ENCODE data around the gene TEKT1.
A peak's percentile ranks its signal among the peaks of the same experiment; 100 is the strongest.
"Not testable (repeated sequence)": the region's sequence is repeated elsewhere in the genome, so short reads cannot be mapped to it uniquely, and the experiment has no call there.

TEKT1 gene

DNA sequence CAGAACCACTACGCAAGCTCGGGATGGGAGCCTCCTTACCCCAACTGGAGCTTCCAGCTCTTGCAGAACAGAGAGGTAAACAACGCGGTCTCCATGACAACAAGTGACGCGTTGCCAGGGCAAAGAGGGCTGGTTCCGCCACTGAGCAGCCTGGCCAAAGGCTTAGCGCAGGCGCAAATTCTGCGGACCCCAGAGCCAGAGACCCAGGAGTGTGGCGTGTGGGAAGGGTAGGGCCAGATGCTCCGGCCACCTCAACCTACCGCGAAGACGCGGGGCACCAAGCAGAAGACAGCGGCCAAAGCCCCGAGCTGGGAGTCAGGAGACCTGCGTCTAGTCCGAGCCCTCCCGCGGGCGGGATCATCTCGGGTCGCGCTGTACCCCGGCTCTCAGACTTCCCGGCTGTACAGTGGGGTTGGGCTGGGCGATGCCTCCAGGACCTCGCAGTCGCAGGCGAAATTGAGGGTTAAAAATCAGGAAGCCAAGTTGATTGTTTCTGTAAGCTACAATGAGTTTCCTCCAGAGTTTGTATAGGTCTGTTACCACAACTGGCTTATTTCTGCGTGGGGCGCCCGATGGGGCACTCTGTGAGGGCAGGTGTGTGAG, at the start of gene TEKT1:
TEKT1 (minus strand) TSS at position 69 of the 603 bp plus-strand sequence. CDS start 1,353 bp downstream, outside the sequence.
- DNase-seq, result peak; percentile 62

DNA sequence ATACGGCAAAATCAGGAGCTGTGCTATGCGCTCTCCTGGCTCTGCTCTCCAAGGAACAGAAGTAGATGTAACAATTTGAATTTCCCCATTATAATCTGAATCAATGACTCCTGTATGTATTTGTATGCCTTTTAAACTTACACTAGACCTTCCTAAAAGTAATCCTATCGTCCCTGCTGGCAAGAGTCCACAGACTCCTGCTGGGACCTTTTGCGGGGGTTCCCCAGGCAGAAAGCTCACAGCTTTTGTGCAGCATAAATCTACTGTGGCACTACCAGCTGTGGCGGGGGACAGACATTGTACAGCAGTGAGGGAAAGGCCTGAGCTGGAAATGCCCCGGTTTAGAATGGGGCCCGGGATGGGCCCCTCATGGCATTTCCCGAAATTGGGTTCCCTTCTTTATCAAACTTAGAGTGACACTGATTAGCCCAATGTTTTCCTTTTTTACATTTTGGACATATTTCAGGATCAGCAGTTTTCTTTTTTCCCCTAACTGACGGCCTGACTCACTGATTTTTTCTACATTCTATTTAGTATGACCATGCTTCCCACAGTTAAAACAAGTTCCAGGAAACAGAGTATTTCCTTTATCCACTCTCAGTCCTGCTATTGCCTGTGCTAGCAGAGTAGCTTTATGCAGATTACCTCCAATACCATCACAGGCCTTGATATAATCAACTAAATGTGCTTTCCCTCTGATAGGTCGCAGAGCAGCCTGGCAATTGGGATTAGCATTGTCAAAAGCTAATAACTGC, 47.9 kb upstream of the TEKT1 start:
- DNase-seq, result not testable (repeated sequence)

DNA sequence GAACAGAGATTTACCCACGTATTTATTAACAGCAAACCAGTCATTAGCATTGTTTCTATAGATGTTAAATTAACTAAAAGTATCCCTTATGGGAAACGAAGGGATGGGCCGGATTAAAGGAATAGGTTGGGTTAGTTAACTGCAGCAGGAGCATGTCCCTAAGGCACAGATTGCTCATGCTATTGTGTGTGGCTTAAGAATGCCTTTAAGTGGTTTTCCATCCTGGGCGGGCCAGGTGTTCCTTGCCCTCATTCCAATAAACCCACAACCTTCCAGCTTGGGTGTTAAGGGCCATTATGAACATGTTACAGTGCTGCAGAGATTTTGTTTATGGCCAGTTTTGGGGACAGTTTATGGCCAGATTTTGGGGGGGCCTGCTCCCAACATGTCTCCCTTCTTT, 43.7 kb upstream of the TEKT1 start:
- DNase-seq, result not testable (repeated sequence)

- no peak for DNase-seq
These were observed 41.4 kb upstream of the TEKT1 start for GRCh38 chr17:6872936-6873335.

- DNase-seq, result no peak
These were observed 39.3 kb upstream of the TEKT1 start for GRCh38 chr17:6870841-6871240.

- no peak for DNase-seq
These were observed 37.1 kb upstream of the TEKT1 start for GRCh38 chr17:6868582-6868981.

DNA sequence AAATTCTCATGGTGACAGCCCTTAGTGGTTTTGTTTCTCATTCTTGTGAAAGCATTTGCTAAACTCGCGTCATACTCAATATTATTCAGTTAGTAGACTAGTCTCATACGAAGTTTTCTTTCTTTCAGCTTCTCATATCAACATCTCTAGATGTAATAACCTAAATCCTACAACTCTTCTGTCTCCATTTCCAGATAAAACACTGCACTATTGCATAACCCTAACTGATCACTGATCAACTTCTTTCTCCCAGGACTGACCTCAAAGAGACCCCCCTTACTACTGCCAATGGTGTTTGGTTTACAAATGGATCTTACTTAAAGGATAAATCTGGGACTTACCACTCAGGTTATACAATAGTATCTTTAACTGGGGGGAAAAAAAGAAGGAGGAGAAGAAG, 36.3 kb upstream of the TEKT1 start:
- DNase-seq, result no peak

DNA sequence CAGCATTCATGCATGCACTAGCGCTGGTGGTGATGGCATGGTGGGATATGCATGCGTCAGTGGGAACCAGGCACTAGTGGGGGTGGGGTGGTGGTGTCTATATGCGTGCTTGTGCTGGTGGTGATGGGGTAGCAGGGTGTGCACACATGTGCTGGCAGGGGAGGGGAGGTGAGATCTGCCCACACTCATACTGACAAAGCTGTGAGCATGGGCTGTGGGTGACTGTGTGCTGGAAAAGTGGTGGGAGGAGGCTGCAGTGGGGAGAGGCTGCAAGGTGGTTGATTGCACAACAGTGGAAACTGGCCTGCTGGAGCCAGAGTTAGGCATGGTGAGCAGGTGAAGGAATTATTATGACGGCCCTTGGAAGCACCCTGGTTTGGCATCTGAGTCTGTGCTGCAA, 31.3 kb upstream of the TEKT1 start:
- DNase-seq, result no peak

DNA sequence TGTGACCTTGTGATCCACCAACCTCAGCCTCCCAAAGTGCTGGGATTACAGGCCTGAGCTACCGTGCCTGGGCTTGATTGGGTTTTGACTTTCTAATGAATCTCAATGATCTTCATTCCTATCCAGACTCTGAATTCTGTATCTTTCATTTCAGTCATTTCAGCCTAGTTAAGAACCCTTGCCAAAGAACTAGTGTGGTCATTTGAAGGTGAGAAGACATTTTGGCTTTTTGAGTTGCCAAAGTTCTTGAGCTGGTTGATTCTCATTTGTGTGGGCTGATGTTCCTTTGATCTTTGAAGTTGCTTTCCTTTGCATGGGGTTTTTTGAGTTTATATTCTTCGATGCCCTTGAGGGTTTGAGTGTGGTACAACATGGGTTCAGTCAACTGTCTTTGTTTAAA, 30.6 kb upstream of the TEKT1 start:
- DNase-seq, result no peak

GRCh38 chr17:6857904-6858303, 26.4 kb upstream of the TEKT1 start:
- DNase-seq, result no peak

- no peak for DNase-seq
These were observed 25.8 kb upstream of the TEKT1 start for GRCh38 chr17:6857336-6857735.

DNA sequence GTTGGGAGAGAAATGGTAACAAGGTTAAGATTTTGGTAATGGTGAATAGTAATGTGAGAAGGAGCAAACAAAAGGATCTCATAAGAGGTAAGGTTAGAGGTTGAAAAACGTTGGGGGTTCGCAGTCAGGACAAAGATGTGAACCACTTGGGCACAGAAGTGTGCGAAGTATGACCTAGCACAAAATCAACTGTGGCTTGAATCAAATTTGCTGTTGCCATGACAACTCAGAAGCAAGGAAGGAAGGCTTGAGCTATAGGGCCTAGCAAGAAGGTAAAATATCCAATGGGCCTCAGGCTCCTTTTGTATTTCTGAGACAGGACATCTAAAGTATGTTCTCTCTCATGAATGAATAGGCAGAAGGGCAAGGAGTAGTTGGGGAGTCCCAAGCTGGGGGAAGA, 24.5 kb upstream of the TEKT1 start:
- no peak for DNase-seq

- DNase-seq, result peak; percentile 37
These were observed 22.4 kb upstream of the TEKT1 start for GRCh38 chr17:6853764-6854442.

DNA sequence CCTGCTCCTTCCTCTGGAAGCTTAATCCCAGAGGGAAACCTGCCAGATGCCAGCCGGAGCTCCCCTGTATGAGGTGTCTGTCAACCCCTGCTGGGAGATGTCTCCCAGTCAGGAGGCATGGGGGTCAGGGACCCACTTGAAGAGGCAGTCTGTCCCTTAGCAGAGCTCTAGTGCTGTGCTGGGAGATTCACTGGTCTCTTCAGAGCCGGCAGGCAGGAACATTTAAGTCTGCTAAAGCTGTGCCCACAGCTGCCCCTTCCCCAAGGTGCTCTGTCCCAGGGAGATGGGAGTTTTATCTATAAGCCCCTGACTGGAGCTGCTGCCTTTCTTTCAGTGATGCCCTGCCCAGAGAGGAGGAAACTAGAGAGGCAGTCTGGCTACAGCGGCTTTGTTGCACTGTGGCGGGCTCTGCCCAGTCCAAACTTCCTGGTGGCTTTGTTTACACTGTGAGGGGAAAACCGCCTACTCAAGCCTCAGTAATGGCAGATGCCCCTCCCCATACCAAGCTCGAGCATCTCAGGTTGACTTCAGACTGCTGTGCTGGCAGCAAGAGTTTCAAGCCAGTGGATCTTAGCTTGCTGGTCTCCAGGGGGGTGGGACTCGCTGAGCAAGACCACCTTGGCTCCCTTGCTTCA, 17.1 kb upstream of the TEKT1 start:
- DNase-seq, result not testable (repeated sequence)

DNA sequence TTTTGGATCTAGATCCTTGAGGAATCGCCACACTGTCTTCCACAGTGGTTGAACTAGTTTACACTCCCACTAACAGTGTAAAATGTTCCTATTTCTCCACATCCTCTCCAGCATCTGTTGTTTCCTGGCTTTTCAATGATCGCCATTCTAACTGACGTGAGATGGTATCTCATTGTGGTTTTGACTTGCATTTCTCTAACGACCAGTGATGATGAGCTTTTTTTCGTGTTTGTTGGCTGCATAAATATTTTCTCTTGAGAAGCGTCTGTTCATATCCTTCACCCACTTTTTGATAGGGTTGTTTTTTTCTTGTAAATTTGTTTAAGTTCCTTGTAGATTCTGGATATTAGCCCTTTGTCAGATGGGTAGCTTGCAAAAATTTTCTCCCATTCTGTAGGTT, 14.6 kb upstream of the TEKT1 start:
- DNase-seq, result not testable (repeated sequence)

- not testable (repeated sequence) for DNase-seq
These were observed 12.9 kb upstream of the TEKT1 start for GRCh38 chr17:6844406-6844805.

DNA sequence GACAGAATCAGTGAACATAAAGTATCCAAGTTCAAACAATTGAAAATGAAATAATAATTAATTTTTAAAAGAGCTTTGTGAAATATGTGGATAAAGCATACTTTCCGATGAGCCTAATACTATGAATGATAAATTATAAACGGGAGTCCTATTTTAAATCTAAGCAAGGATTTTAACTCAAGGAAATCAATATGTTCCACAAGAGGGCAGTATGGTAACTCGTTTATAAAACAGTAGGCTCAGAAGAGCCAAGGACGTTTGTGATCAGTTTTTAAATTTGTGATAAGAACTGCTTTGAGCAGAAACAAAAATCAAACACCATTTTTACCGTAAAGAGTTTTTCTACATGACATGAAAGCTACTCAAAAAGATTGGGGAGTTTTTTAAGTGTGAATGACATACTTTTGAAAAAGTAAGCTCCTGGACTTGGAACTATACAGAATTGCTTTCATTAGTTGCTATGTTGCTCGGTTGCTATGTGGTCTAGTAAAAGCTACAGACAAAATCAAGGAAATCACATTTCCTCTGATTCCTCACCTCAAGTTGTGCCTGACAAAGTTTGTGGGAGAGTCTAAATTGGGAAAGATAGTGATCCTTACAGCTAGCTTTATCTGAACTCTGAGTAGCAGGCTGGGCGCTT, 11.8 kb upstream of the TEKT1 start:
- peak; percentile 49 for DNase-seq

GRCh38 chr17:6841769-6842168, 10.2 kb upstream of the TEKT1 start:
- DNase-seq, result not testable (repeated sequence)

- no peak for DNase-seq
These were observed 1.0 kb downstream of the TEKT1 start for GRCh38 chr17:6830383-6830986.

DNA sequence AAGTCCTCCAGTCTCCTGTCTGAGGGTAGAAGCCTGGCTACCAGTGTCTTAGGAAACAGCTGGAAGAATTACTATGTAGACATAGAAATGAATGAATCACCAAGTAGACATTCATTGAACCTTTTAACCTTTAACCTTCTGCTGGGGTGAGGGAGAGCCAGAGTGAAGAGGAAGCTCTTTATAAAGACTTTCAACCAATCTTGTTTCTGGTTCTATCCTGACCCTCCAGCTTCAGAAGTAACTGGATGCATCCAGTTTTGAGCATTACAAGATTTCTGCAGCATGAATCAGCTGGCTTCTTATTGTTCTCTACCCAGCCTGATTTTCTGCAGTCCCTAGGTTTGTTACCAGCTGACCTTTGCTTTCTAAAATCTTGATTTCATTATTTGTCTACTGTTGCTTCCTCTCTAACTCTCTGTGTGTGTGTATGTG, 8.5 kb downstream of the TEKT1 start:
- no peak for DNase-seq

GRCh38 chr17:6818938-6819337, 12.6 kb downstream of the TEKT1 start:
- no peak for DNase-seq

DNA sequence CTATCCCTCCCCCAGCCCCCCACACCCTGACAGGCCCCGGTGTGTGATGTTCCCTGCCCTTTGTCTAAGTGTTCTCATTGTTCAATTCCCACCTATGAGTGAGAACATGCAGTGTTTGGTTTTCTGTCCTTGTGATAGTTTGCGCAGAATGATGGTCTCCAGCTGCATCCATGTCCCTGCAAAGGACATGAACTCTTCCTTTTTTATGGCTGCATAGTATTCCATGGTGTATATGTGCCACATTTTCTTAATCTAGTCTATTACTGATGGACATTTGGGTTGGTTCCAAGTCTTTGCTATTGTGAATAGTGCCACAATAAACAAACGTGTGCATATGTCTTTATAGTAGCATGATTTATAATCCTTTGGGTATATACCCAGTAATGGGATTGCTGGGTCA, 15.2 kb downstream of the TEKT1 start:
- DNase-seq, result not testable (repeated sequence)

- DNase-seq, result no peak
These were observed 15.8 kb downstream of the TEKT1 start for GRCh38 chr17:6815775-6816174.
